ENCODE results near the gene SLC41A1.

- TF ChIP-seq CTCF (IDR thresholded peaks at IDR 0.05) (no peak), SIN3A (IDR thresholded peaks at IDR 0.05; ENCODE audit: borderline replicate concordance, insufficient read depth, low read depth, low read length) (no peak), TCF7L2 (IDR thresholded peaks at IDR 0.05; ENCODE audit: low read depth, low read length) (no peak), REST (IDR thresholded peaks at IDR 0.05; ENCODE audit: insufficient read depth in 1 of 2, low read depth in 2 of 2, low read length in 1 of 2) (no peak), POLR2AphosphoS5 (IDR thresholded peaks at IDR 0.05; ENCODE audit: low read depth, low read length) (no peak)
These were observed 21.8 kb upstream of the SLC41A1 start for GRCh38 chr1:205834751-205835150.

Measured in Panc1 (cell line).